ENCODE data around the gene ELMO1.

DNA sequence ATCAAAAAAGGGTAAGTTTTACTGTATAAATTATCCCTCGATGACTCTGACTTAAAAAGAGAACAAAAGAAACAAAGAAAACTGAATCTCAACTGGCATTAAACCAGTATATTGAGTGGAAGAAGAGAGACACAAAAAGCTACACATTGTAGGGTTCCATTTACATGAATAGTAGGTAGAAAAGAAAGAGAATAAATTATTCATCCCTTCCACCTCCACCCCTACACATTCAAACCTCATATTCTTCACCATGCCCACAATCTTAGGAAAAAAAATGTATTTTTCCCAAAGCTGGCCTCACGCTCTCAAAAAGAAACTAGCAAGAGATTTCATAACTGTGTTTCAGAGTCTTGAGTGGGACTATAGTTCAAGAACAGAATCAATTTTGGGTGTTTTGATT is 377.5 kb downstream of the ELMO1 start:
- TF ChIP-seq, protein P1, sequence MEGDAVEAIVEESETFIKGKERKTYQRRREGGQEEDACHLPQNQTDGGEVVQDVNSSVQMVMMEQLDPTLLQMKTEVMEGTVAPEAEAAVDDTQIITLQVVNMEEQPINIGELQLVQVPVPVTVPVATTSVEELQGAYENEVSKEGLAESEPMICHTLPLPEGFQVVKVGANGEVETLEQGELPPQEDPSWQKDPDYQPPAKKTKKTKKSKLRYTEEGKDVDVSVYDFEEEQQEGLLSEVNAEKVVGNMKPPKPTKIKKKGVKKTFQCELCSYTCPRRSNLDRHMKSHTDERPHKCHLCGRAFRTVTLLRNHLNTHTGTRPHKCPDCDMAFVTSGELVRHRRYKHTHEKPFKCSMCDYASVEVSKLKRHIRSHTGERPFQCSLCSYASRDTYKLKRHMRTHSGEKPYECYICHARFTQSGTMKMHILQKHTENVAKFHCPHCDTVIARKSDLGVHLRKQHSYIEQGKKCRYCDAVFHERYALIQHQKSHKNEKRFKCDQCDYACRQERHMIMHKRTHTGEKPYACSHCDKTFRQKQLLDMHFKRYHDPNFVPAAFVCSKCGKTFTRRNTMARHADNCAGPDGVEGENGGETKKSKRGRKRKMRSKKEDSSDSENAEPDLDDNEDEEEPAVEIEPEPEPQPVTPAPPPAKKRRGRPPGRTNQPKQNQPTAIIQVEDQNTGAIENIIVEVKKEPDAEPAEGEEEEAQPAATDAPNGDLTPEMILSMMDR (IDR thresholded peaks at IDR 0.05), result no peak
- TF ChIP-seq POLR2A (IDR thresholded peaks at IDR 0.05) (no peak), POLR2AphosphoS5 (IDR thresholded peaks at IDR 0.05) (no peak)
